Keratinocyte (primary cell): ENCODE data around the gene ITGB3. TPM values are rescaled to one million over a fixed set of nuclear protein-coding genes. Genes with fewer than 3 reads are reported as not detected.
A peak's percentile ranks its signal among the peaks of the same experiment; 100 is the strongest.

ENCODE experiments used
- DNase-seq: peaks from one replicate; pipeline ENCODE4 v3.0.0-alpha.2; 2011; ENCODE audit warnings: low read depth, missing footprints, low spot score
- FAIRE-seq: peaks from 2 replicates; lab custom pipeline; 2011; peaks lifted over from hg19 to GRCh38; lab: Jason Lieb, UNC
- H2AFZ ChIP-seq: 2 replicates; pipeline ENCODE4 v1.6.0; 2012; ENCODE audit warnings: low read length, control low read depth, inconsistent platforms; ENCODE audit not compliant: control insufficient read depth
- H3K27ac ChIP-seq: 2 replicates; pipeline ENCODE4 v1.5.1; 2011; ENCODE audit warnings: low read length; ENCODE audit not compliant: control insufficient read depth, insufficient read depth
- H3K27me3 ChIP-seq: 3 replicates; pipeline ENCODE4 v1.6.0; 2011; ENCODE audit warnings: low read length; ENCODE audit not compliant: control insufficient read depth, insufficient read depth; ENCODE audit errors: extremely low read depth
- H3K36me3 ChIP-seq, 2 experiments: 2 replicates in 1 of 2; 3 replicates in 1 of 2; pipeline ENCODE4 v1.5.1; 2011; ENCODE audit warnings: low read length in 2 of 2, mild to moderate bottlenecking in 1 of 2; ENCODE audit not compliant: control insufficient read depth in 2 of 2, insufficient read depth in 2 of 2; ENCODE audit errors: extremely low read depth in 1 of 2
- H3K4me1 ChIP-seq: 3 replicates; pipeline ENCODE4 v1.5.1; 2011; ENCODE audit warnings: low read length; ENCODE audit not compliant: control insufficient read depth, insufficient read depth; ENCODE audit errors: extremely low read depth
- H3K4me2 ChIP-seq: 3 replicates; pipeline ENCODE4 v1.6.0; 2011; ENCODE audit warnings: low read depth, low read length; ENCODE audit not compliant: control insufficient read depth, insufficient read depth; ENCODE audit errors: extremely low read depth
- H3K4me3 ChIP-seq, 3 experiments: fragments of 200-600 bp in 1 of 3; sonication (generic) in 1 of 3; 2 replicates in 2 of 3; 3 replicates in 1 of 3; pipeline ENCODE4 v1.5.1; 2011 to 2016; ENCODE audit warnings: low read length in 3 of 3, mild to moderate bottlenecking in 3 of 3, control low read depth in 2 of 3, inconsistent platforms in 1 of 3, low read depth in 1 of 3, mixed read lengths in 1 of 3, mixed run types in 1 of 3, moderate library complexity in 1 of 3; ENCODE audit not compliant: control insufficient read depth in 2 of 3, insufficient read depth in 2 of 3; ENCODE audit errors: extremely low read depth in 1 of 3
- H3K79me2 ChIP-seq: 2 replicates; pipeline ENCODE4 v1.6.0; 2012; ENCODE audit warnings: low read length; ENCODE audit not compliant: control insufficient read depth, insufficient read depth
- H3K9ac ChIP-seq: 3 replicates; pipeline ENCODE4 v1.6.0; 2011; ENCODE audit warnings: low read length; ENCODE audit not compliant: control insufficient read depth, insufficient read depth; ENCODE audit errors: extremely low read depth
- H3K9me1 ChIP-seq: 3 replicates; pipeline ENCODE4 v1.6.0; 2011; ENCODE audit warnings: low read length; ENCODE audit not compliant: control insufficient read depth, insufficient read depth; ENCODE audit errors: extremely low read depth
- H3K9me3 ChIP-seq: 2 replicates; pipeline ENCODE4 v1.5.1; 2012; ENCODE audit warnings: low read depth, low read length; ENCODE audit not compliant: control insufficient read depth
- H4K20me1 ChIP-seq: 3 replicates; pipeline ENCODE4 v1.6.0; 2011; ENCODE audit warnings: low read length; ENCODE audit not compliant: control insufficient read depth, insufficient read depth; ENCODE audit errors: extremely low read depth
- CTCF ChIP-seq, 3 experiments: IDR thresholded peaks in 1 of 3; conservative IDR thresholded peaks in 1 of 3; optimal IDR thresholded peaks in 1 of 3; 2 replicates in 2 of 3; 3 replicates in 1 of 3; pipeline versions ENCODE3 to v1.5.1; 2011; ENCODE audit warnings: low read length in 3 of 3, mild to moderate bottlenecking in 3 of 3, moderate library complexity in 2 of 3, control low read depth in 1 of 3, inconsistent platforms in 1 of 3; ENCODE audit not compliant: insufficient read depth in 2 of 3; ENCODE audit errors: extremely low read depth in 1 of 3
- EZH2 ChIP-seq: IDR thresholded peaks from one replicate; pipeline ENCODE4 v1.6.1; 2012; ENCODE audit warnings: inconsistent platforms, mild to moderate bottlenecking, low read length, moderate library complexity
- dilution Hi-C: fragments of 300-500 bp; cut with MboI; formaldehyde crosslinking; loops from one replicate; pipeline ENCODE4 v1.7.0; 2020; ENCODE audit warnings: low sequenced_read_pairs; ENCODE audit not compliant: extremely low pct_ligation_motif_present
- polyA plus RNA-seq, 5 experiments: library from polyadenylated mRNA; depleted of rRNA in 3 of 5; stranded (reverse) in 3 of 5; stranded (forward) in 1 of 5; unstranded in 1 of 5; fragments of >200 nt; gene quantifications; 1 replicate in 1 of 5; 2 replicates in 3 of 5; 3 replicates in 1 of 5; pipeline versions ENCODE4 v1.2.1 to v1.2.3, GENCODE V29; 2011 to 2012; ENCODE audit warnings: missing spikeins in 2 of 5, low read depth in 1 of 5, low replicate concordance in 1 of 5

Gene ITGB3
- polyA plus RNA-seq, 1 donor (not counting 4 experiments of a cell fraction or from before 2014, with no cell fraction given) = not detected

- Histone ChIP-seq H3K4me1 (peaks cover 7% of the 10 kb centered on the region), H3K9me3 (no peaks in the 10 kb centered on the region), H3K27me3 (peaks cover 16% of the 10 kb centered on the region), H3K9me1 (no peaks in the 10 kb centered on the region), H3K36me3 (no peaks in the 10 kb centered on the region), H3K27ac (no peak overlapping the region), H3K4me2 (no peak overlapping the region), H3K9ac (no peak overlapping the region), H4K20me1 (no peaks in the 10 kb centered on the region), H3K79me2 (no peaks in the 10 kb centered on the region), H3K4me3 (no peak overlapping the region), H2AFZ (no peak overlapping the region)
- FAIRE-seq (no peak), DNase-seq (no peak)
- dilution Hi-C loops = no loop called here
- no peak for TF ChIP-seq EZH2
- no peak for TF ChIP-seq CTCF (optimal IDR thresholded peaks at IDR 0.05 in 1 of 3, IDR thresholded peaks at IDR 0.05 in 1 of 3, conservative IDR thresholded peaks at IDR 0.05 in 1 of 3; ENCODE audit: extremely low read depth in 1 of 3, insufficient read depth in 2 of 3, low read length in 3 of 3)
Observed at GRCh38 chr17:47276444-47276843, 22.8 kb downstream of the ITGB3 start.

GRCh38 chr17:47276868-47277267, 23.2 kb downstream of the ITGB3 start:
- H3K27me3 ChIP-seq = peaks cover 16% of the 10 kb centered on the region
- H3K9me3 ChIP-seq = no peaks in the 10 kb centered on the region
- H3K4me1 ChIP-seq = peaks cover 7% of the 10 kb centered on the region
- H3K79me2 ChIP-seq = no peaks in the 10 kb centered on the region
- no peaks in the 10 kb centered on the region for H3K36me3 ChIP-seq
- no peak overlapping the region for H2AFZ ChIP-seq
- FAIRE-seq (peak; percentile 66), DNase-seq (no peak)
- dilution Hi-C loops = no loop called here
- H3K9ac ChIP-seq = no peak overlapping the region
- no peaks in the 10 kb centered on the region for H3K9me1 ChIP-seq
- H4K20me1 ChIP-seq = no peaks in the 10 kb centered on the region
- no peak overlapping the region for H3K4me3 ChIP-seq
- H3K27ac ChIP-seq = no peak overlapping the region
- TF ChIP-seq CTCF (optimal IDR thresholded peaks at IDR 0.05 in 1 of 3, IDR thresholded peaks at IDR 0.05 in 1 of 3, conservative IDR thresholded peaks at IDR 0.05 in 1 of 3; ENCODE audit: extremely low read depth in 1 of 3, insufficient read depth in 2 of 3, low read length in 3 of 3) (no peak), EZH2 (no peak)
- H3K4me2 ChIP-seq = no peak overlapping the region
